Measurements from ENCODE around the gene ATXN2.

- TF ChIP-seq, protein P1, sequence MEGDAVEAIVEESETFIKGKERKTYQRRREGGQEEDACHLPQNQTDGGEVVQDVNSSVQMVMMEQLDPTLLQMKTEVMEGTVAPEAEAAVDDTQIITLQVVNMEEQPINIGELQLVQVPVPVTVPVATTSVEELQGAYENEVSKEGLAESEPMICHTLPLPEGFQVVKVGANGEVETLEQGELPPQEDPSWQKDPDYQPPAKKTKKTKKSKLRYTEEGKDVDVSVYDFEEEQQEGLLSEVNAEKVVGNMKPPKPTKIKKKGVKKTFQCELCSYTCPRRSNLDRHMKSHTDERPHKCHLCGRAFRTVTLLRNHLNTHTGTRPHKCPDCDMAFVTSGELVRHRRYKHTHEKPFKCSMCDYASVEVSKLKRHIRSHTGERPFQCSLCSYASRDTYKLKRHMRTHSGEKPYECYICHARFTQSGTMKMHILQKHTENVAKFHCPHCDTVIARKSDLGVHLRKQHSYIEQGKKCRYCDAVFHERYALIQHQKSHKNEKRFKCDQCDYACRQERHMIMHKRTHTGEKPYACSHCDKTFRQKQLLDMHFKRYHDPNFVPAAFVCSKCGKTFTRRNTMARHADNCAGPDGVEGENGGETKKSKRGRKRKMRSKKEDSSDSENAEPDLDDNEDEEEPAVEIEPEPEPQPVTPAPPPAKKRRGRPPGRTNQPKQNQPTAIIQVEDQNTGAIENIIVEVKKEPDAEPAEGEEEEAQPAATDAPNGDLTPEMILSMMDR (IDR thresholded peaks at IDR 0.05; ENCODE audit: low read length) = no peak
- no peak for TF ChIP-seq EZH2 (optimal IDR thresholded peaks at IDR 0.05; ENCODE audit: low read depth, low read length)
Measured at GRCh38 chr12:111467092-111467856, 131.8 kb downstream of the ATXN2 start.

All from MM.1S (cell line).